Esophagus squamous epithelium (tissue), 4 donors: ENCODE data around the gene WHRN.

ENCODE experiments used
- CTCF ChIP-seq, 6 experiments: fragments of 450-650 bp in 4 of 6; fragments of 200-600 bp in 2 of 6; sonication (generic) in 2 of 6; IDR thresholded peaks; one replicate each; pipeline ENCODE4 v1.5.1; 2016 to 2019; ENCODE audit warnings: antibody characterized with exemption in 6 of 6, mild to moderate bottlenecking in 4 of 6, moderate library complexity in 4 of 6
- POLR2A ChIP-seq, 4 donors: fragments of 450-650 bp; IDR thresholded peaks; one replicate each; pipeline ENCODE4 v1.6.1; 2017; ENCODE audit warnings: antibody characterized with exemption in 4 of 4, mild to moderate bottlenecking in 4 of 4, moderate library complexity in 3 of 4

- TF ChIP-seq POLR2A (IDR thresholded peaks at IDR 0.05) (no peak), CTCF (IDR thresholded peaks at IDR 0.05) (no peak)
Measured at GRCh38 chr9:114400219-114400618, 105.1 kb downstream of the WHRN start.
